OCI-LY1 (cell line): ENCODE data around the gene ZNF354C.

ENCODE experiments used
- H2AFZ ChIP-seq: fragments of 200-600 bp; sonication (generic), shearing (Covaris generic); 2 replicates; pipeline ENCODE4 v1.6.0; 2014; ENCODE audit warnings: antibody characterized with exemption, mild to moderate bottlenecking, low read length
- H3F3A ChIP-seq: fragments of 200-600 bp; sonication (generic), shearing (Covaris generic); 2 replicates; pipeline ENCODE4 v1.6.0; 2014; ENCODE audit warnings: mild to moderate bottlenecking, antibody characterized with exemption, low read length, moderate library complexity; ENCODE audit not compliant: insufficient read depth
- H3K27ac ChIP-seq: fragments of 200-600 bp; sonication (generic); 2 replicates; pipeline ENCODE4 v1.5.1; 2014; ENCODE audit warnings: low read length, mixed run types, mild to moderate bottlenecking, low read depth; ENCODE audit not compliant: poor library complexity, severe bottlenecking
- H3K27me3 ChIP-seq: fragments of 200-600 bp; sonication (generic); 2 replicates; pipeline ENCODE4 v1.6.0; 2014; ENCODE audit warnings: antibody characterized with exemption, mild to moderate bottlenecking, low read length, moderate library complexity; ENCODE audit not compliant: insufficient read depth
- H3K36me3 ChIP-seq: fragments of 200-600 bp; sonication (generic); 2 replicates; pipeline ENCODE4 v1.6.1; 2014; ENCODE audit warnings: mild to moderate bottlenecking, antibody characterized with exemption, low read length, moderate library complexity, mixed read lengths; ENCODE audit not compliant: insufficient read depth
- H3K4me1 ChIP-seq: fragments of 200-600 bp; sonication (generic); 2 replicates; pipeline ENCODE4 v1.5.1; 2014; ENCODE audit warnings: mild to moderate bottlenecking, low read length, moderate library complexity; ENCODE audit not compliant: insufficient read depth, severe bottlenecking
- H3K4me2 ChIP-seq: fragments of 200-600 bp; sonication (generic), shearing (Covaris generic); 2 replicates; pipeline ENCODE4 v1.6.1; 2014; ENCODE audit warnings: low read length
- H3K4me3 ChIP-seq: fragments of 200-600 bp; sonication (generic); 2 replicates; pipeline ENCODE4 v1.5.1; 2014; ENCODE audit warnings: low read length, low read depth, mild to moderate bottlenecking, mixed read lengths; ENCODE audit not compliant: poor library complexity, severe bottlenecking
- H3K79me2 ChIP-seq: fragments of 200-600 bp; shearing (Covaris generic); 2 replicates; pipeline ENCODE4 v1.6.1; 2016; ENCODE audit warnings: mixed run types, low read length, mixed read lengths; ENCODE audit not compliant: insufficient read depth
- H3K9ac ChIP-seq: fragments of 200-600 bp; sonication (generic), shearing (Covaris generic); 2 replicates; pipeline ENCODE4 v1.6.1; 2014; ENCODE audit warnings: mild to moderate bottlenecking, low read length, mixed read lengths
- H3K9me2 ChIP-seq: fragments of 200-600 bp; sonication (generic), shearing (Covaris generic); 2 replicates; pipeline ENCODE4 v1.6.1; 2014; ENCODE audit warnings: low read depth, mild to moderate bottlenecking, low read length, mixed read lengths
- H3K9me3 ChIP-seq: fragments of 200-600 bp; shearing (Covaris generic); 2 replicates; pipeline ENCODE4 v1.6.1; 2014; ENCODE audit warnings: low read length, mixed read lengths
- H4K20me1 ChIP-seq: fragments of 200-600 bp; sonication (generic), shearing (Covaris generic); 2 replicates; pipeline ENCODE4 v1.6.0; 2016; ENCODE audit warnings: mild to moderate bottlenecking, low read length; ENCODE audit not compliant: insufficient read depth
- CTCF ChIP-seq: fragments of 200-600 bp; sonication (generic), shearing (Covaris generic); IDR thresholded peaks from 2 replicates; pipeline ENCODE4 v1.5.1; 2017; ENCODE audit warnings: mild to moderate bottlenecking, antibody characterized with exemption, low read length, moderate library complexity, mixed read lengths
- EZH2 ChIP-seq: fragments of 200-600 bp; sonication (generic), shearing (Covaris generic); IDR thresholded peaks from 2 replicates; pipeline ENCODE4 v1.8.0; 2017; ENCODE audit warnings: borderline replicate concordance, mixed run types, mild to moderate bottlenecking, antibody characterized with exemption, low read length, moderate library complexity, mixed read lengths

Gene ZNF354C

GRCh38 chr5:179060116-179061008 is at the start of gene ZNF354C:
Gene ZNF354C (plus strand): TSS chr5:179060373. CDS start chr5:179062069, 1,696 bp downstream.
- Histone ChIP-seq H3K27me3 (no peaks in the 10 kb centered on the region), H3K9me2 (no peaks in the 10 kb centered on the region), H3K9me3 (no peaks in the 10 kb centered on the region), H3K79me2 (no peaks in the 10 kb centered on the region), H3K9ac (no peak within 1 kb of the TSS), H3K4me1 (no peaks in the 10 kb centered on the region), H3F3A (no peaks in the 10 kb centered on the region), H3K36me3 (no peaks in the 10 kb centered on the region), H2AFZ (no peak within 1 kb of the TSS), H4K20me1 (no peaks in the 10 kb centered on the region), H3K4me3 (no peak within 1 kb of the TSS), H3K4me2 (no peak within 1 kb of the TSS), H3K27ac (no peak within 1 kb of the TSS)
- TF ChIP-seq EZH2 = no peak
- TF ChIP-seq CTCF = no peak

- no peak within 1 kb of the TSS for H3K27ac ChIP-seq
- H3K9me2 ChIP-seq = no peaks in the 10 kb centered on the region
- TF ChIP-seq EZH2 (no peak), CTCF (no peak)
- H3F3A ChIP-seq = no peaks in the 10 kb centered on the region
- H3K27me3 ChIP-seq = no peaks in the 10 kb centered on the region
- H3K4me1 ChIP-seq = no peaks in the 10 kb centered on the region
- H4K20me1 ChIP-seq = no peaks in the 10 kb centered on the region
- H2AFZ ChIP-seq = no peak within 1 kb of the TSS
- no peak within 1 kb of the TSS for H3K4me2 ChIP-seq
- no peak within 1 kb of the TSS for H3K4me3 ChIP-seq
- H3K36me3 ChIP-seq = no peaks in the 10 kb centered on the region
- no peaks in the 10 kb centered on the region for H3K9me3 ChIP-seq
- H3K9ac ChIP-seq = no peak within 1 kb of the TSS
- H3K79me2 ChIP-seq = no peaks in the 10 kb centered on the region
These were observed 36.5 kb upstream of the ZNF354C start, which contains the start of gene ZNF879 for GRCh38 chr5:179023528-179024189. Gene ZNF879 (plus strand): TSS chr5:179023804. CDS start chr5:179025005, 1,201 bp downstream.

DNA sequence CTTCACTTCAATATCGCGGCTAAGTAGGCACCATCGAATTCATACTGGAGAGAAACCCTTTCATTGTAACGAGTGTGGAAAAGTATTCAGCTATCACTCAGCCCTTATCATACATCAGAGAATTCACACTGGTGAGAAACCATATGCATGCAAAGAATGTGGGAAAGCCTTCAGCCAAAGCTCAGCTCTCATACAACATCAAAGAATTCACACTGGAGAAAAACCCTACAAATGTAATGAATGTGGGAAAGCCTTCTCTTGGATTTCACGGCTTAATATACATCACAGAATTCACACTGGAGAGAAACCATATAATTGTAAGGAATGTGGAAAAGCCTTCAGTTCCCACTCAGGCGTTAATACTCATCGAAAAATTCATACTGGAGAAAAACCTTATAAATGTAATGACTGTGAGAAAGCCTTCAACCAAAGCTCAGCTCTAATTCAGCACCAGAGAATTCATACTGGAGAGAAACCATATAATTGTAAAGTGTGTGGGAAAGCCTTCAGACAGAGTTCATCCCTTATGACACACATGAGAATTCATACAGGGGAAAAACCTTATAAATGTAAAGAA is 27.1 kb upstream of the ZNF354C start:
- H2AFZ ChIP-seq = no peak overlapping the region
- no peaks in the 10 kb centered on the region for H4K20me1 ChIP-seq
- TF ChIP-seq EZH2 = no peak
- no peak for TF ChIP-seq CTCF
- H3K27ac ChIP-seq = no peak overlapping the region
- H3K36me3 ChIP-seq = no peaks in the 10 kb centered on the region
- H3K9me2 ChIP-seq = no peaks in the 10 kb centered on the region
- no peaks in the 10 kb centered on the region for H3K4me1 ChIP-seq
- no peaks in the 10 kb centered on the region for H3F3A ChIP-seq
- H3K4me3 ChIP-seq = no peak overlapping the region
- peaks cover 29% of the 10 kb centered on the region for H3K9me3 ChIP-seq
- H3K4me2 ChIP-seq = no peak overlapping the region
- H3K79me2 ChIP-seq = no peaks in the 10 kb centered on the region
- H3K9ac ChIP-seq = no peak overlapping the region
- H3K27me3 ChIP-seq = no peaks in the 10 kb centered on the region
